UCSD-AML1 (cell line): ENCODE results near the gene SRSF9.
"Not testable (repeated sequence)": the region's sequence is repeated elsewhere in the genome, so short reads cannot be mapped to it uniquely, and the experiment has no call there.

Experiments
- DNase-seq: peaks from one replicate; lab custom pipeline; 2025; ENCODE audit not compliant: unreplicated experiment; lab: John Stamatoyannopoulos, UW

Gene SRSF9

GRCh38 chr12:120453060-120453750 is 16.3 kb downstream of the SRSF9 start:
- DNase-seq = no peak

DNA sequence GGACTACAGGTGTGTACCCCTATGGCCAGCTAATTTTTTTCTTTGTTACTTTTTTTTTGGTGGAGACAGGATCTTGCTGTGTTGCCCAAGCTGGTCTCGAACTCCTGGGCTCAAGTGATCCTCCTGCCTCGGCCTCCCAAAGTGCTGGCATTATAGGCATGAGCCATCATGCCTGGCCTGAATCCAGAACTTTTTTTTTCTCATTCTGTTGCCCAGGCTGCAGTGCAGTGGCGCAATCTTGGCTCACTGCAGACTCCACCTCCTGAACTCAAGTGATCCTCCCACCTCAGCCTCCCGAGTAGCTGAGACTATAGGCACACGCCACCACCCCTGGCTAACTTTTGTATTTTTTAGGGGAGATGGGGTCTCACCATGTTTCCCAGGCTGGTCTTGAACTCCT is 17.0 kb downstream of the SRSF9 start:
- not testable (repeated sequence) for DNase-seq

DNA sequence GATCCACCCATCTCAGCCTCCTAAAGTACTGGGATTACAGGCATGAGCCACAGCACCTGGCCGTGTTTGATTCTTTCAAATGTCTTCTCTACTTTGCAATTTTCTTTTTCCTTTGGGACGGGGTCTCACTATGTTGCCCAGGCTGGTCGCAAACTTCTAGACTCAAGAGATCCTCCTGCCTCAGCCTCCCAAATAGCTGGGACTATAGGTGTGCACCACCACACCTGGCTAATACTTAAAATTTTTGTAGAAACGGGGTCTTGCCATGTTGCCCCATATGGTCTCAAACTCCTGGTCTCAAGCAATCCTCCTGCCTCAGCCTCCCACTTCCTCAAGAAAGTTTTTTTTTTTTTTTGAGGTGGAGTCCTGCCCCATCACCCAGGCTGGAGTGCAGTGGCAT is 21.6 kb downstream of the SRSF9 start:
- DNase-seq = no peak

DNA sequence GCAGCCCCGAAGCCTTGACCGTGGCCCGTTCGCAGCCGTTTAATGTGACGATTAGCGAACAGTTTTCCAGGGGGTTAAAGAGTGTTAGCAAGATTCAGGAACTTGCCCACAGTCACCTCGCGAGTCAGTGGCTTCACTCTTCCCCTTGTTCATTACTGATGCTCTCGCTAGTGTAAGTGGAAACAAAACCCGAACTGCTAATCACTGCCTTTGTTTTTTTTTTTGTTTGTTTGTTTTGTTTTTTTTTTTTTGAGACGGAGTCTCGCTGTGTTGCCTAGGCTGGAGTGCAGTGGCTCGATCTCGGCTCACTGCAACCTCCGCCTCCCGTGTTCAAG is 22.7 kb downstream of the SRSF9 start:
- DNase-seq = not testable (repeated sequence)

DNA sequence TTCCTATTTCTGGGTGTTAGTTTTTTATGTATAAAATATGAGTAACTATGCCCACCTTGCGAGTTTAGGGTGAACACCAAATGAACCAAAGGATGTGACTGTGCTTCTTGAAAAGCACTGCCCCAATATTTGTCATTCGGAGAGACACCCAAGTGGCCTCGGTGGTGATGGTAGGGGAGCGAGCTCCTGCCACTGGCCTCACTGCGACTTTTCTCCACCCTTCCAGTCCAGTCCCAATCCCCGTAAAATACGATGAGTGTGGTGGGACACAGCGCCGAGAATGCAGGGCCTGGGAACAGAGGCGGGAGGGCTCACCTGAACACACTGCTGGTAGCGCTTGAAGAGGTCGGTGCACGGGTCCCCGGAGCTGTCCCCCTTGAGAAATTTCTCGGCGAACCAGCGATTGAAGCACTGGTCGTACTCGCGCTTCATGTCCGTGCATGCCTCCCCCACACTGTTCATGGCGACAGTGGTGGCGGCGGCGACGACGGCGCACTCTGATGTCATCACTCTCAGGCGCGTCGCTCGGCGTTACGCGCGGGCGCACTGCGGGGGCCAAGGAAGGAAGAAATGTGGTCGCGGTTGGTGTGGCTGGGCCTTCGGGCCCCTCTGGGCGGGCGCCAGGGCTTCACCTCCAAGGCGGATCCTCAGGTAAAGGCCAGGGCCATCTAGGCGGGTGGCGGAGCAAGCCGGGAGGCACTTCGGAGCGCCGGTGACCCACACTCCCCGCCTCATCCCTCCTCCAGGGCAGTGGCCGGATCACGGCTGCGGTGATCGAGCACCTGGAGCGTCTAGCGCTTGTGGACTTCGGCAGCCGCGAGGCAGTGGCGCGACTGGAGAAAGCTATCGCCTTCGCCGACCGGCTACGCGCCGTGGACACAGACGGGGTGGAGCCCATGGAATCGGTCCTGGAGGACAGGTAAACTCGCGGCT is 23.4 kb downstream of the SRSF9 start, which contains the start of the genes GATC and TRIAP1:
GATC (plus strand) TSS at position 534 of the 933 bp plus-strand sequence; CDS start at position 571, 37 bp downstream.
TRIAP1 (minus strand) TSS at position 474 of the 933 bp plus-strand sequence; CDS start at position 462, 12 bp downstream.
- peak; percentile 86 for DNase-seq

GRCh38 chr12:120444676-120445075 is 24.9 kb downstream of the SRSF9 start:
- no peak for DNase-seq

DNA sequence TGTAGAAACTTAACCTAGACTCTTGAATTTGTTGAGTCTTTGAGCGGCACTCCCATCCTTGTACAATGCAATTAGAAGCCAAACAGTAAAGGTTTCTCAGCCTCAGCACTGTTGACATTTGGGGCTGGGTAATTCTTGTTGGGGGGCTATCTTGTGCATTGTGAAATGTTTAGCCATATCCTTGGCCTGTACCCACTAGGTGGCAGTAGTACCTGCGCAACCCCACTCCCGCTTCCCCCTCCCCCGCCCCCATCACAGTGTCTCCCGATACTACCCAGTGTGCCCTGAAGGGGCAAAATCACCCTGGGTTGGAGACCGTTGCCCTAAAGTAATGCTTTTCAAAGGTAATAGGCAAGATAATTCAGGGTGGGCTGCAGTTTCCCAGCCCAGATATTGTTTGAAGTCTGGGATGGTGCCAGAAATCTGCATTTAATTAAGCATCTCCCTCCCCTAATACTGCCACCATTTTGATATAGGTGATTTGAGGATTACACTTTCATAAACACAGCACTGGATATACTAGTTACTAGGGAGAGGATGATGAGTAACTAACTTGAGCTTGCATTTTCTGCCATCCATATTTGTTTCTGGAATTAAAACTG is 29.8 kb downstream of the SRSF9 start:
- DNase-seq = peak; percentile 56

- DNase-seq = no peak
Observed at GRCh38 chr12:120438495-120439198, 30.9 kb downstream of the SRSF9 start.

DNA sequence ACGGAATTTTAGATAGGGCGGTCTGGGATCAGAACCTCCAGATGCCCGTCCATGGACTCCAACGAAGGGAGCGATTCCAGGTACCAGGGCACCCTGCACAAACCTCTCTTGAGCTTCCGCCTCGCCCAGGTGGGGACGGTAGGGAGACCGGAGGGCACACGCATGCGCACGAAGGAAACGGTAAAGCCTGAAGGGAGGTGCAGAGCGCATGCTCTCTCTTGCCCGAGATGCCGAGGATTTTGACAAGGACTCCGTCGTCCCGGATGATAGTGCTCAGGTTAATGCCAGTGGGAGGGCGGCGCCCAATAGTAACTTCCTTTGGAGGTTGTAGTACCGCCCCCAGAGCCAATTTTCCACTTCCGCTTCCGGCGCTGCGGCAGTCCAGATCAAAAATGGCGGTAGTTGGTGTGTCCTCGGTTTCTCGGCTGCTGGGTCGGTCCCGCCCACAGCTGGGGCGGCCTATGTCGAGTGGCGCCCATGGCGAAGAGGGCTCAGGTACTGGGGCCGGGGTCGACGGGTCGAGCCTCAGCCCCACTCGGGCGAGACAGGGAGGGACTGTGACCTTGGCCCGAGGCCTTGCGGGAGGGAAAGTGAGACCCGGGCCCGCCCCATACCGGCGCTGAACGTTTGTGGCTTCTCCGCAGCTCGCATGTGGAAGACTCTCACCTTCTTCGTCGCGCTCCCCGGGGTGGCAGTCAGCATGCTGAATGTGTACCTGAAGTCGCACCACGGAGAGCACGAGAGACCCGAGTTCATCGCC is 31.6 kb downstream of the SRSF9 start, which contains the start of gene COX6A1:
COX6A1 (plus strand) TSS at position 379 of the 760 bp plus-strand sequence; CDS start at position 393, 14 bp downstream.
- peak; percentile 95 for DNase-seq

DNA sequence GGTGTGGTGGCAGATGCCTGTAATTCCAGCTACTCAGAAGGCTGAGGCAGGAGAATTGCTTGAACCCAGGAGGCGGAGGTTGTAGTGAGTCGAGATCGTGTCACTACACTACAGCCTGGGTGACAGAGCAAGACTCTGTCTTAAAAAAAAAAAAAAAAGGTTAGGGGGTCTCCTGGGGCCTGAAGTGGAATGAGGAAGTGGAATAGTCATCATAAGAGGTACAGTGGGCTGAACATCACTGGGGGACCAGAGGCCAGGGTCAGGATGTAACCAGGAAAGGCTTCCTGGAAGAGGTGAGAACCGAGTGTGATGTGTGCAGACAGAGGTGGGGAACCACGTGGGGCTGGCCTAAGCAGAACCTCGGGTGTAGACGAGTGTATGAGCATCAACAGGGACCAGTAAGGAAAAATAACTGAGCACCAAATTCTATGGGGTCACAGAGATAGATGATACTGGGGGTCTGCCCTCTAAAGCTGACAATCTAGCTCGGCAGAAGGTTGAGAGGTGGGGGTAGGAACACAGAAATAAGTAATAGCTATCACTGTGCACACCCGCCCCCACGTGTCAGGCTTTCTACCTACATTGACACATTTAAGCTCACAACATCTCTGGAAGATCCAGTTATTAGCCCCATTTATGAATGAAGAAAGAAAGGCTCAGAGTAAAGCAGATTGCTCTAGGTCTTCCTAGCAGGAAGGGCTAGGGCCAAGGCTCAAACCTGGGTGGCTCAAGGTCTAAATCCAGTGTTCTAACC is 36.6 kb downstream of the SRSF9 start:
- no peak for DNase-seq

- no peak for DNase-seq
Observed at GRCh38 chr12:120429368-120429767, 40.2 kb downstream of the SRSF9 start.

DNA sequence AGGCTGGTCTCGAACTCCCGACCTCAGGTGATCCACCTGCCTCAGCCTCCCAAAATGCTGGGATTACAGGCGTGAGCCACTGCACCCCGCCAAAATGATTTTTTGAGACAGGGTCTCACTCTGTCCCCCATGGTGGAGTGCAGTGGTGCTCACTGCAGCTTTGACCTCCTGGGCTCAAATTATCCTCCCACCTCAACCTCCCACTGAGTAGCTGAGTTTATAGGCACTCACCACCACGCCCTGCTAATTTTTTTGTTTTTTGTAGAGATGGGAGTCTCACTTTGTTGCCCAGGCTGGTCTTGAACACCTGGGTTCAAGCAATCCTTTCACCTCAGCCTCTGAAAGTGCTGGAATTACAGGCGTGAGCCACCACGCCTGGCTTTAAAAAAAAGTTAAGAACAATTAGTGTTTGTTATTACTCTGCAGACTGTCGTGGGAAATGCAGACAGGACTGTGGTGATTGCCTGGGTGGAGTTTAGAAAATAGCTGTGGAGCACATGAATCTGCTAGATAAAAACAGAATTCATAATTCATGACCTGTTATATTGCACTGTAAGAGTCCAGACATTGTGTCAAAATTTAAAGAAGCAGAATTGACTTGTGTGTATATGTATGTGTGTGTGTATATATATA is 40.8 kb downstream of the SRSF9 start:
- no peak for DNase-seq

GRCh38 chr12:120425797-120426196 is 43.8 kb downstream of the SRSF9 start:
- DNase-seq = no peak

DNA sequence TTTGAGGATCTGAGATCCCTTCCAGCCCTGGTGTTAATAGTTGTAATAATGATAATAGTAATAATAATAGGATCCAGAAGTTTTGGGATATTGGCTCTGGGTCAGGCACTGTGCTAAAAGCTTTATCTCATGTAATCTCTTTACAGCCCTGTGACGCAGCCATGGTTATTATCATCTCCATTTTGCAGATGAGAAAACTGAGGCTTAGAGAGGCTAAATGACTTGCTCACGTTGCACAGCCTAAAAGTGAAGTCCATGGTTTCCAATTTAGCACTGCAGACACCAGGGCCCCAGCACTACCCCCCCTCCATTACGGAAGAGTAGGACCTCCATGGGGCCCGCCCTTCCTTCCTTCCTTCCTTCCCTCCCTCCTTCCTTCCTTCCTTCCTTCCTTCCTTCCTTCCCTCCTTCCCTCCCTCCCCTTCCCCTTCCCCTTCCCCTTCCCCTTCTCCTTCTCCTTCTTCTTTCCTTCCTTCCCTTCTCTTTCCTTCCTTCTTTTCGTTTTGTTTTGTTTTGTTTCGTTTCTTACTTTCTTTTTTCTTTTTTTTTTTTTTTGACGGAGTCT is 46.6 kb downstream of the SRSF9 start:
- DNase-seq = no peak

DNA sequence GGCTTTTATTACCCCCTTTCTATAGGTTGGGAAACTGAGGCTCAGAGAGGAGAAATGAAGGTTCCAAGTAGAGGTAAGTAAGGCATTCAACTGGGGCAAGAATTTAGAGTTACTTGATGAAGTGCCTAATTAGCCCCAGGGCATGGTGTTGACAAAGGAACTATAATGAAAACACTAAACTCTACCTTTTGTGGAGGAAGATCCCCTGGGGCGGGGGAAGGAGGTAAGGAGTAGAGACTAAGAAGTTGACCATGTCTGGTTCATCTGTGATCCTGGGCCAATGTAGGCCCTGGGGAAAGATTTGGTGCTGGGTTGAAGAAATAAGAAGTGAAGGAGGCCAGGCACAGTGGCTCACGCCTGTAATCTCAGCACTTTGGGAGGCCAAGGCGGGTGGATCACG is 47.8 kb downstream of the SRSF9 start:
- DNase-seq = no peak

DNA sequence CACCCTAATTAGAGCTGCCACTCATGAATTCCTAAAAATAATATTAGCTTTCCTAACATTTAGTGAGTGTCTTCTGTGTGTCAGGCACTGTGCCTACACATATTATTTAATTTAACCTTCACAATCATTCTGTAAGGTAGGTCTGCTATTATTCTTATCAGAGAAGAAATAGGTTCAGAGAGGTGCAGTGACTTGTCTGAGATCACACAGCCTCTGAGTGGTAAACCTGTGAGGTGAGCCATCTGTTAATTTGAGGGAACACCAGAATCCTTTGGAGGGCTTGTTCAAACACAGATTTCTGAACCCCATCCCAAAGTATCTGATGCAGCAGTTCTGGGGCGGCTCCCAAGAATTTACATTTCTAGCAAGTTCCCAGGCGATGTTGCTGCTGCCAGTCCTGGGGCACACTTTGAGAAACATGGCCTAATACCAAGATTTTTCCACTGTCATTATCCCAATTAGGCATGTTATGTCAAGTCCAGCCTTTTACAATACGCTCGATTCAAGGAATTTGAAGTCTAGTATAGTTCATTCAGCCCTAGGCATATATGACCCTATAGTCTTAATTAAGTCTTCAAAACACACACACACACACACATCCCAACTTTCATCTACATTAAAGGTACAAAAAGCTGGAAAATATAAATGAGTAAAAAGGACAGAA is 51.5 kb downstream of the SRSF9 start:
- DNase-seq = no peak

DNA sequence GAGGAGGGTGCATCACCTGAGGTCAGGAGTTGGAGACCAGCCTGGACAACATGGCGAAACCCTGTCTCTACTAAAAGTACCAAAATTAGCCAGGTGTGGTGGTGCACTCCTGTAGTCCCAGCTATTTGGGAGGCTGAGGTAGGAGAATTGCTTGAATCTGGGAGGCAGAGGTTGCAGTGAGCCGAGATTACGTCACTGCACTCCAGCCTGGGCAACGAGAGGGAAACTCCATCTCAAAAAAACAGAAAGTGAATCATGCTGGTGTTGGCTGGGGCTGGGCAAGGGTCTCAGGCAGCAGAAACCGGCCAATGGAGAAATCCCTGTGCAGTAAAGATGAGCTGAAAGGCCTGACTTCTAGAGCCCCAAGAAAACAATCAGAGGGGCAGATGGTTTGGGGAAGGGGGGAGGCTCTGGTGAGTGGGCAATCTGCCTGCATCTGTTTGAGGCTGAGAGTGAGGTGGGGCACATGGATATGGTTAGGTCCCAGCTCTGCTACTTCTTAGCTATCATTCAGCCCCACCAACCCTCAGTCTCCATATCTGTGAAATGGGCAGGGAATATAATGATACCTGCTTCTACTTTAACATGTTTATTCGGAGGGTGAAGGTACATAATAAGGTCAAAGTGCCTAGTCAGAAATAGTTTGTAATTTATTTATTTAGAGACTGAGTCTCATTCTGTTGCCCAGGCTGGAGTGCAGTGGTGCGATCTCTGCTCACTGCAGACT is 52.9 kb downstream of the SRSF9 start:
- no peak for DNase-seq
